Brain microvascular endothelial cell (primary cell): ENCODE results near the gene SYT3.

Source experiments
- DNase-seq: peaks from one replicate; pipeline ENCODE4 v3.0.0-alpha.2; 2020
- H3K27ac ChIP-seq: fragments of 250-450 bp; sonication (Bioruptor Pico); 2 replicates; pipeline ENCODE4 v1.5.1; 2020; ENCODE audit warnings: mild to moderate bottlenecking, moderate library complexity
- H3K27me3 ChIP-seq: fragments of 250-450 bp; sonication (Bioruptor Pico); replicated peaks from 2 replicates; pipeline ENCODE4 v1.5.1; 2020; ENCODE audit warnings: mild to moderate bottlenecking
- H3K36me3 ChIP-seq: fragments of 250-450 bp; sonication (Bioruptor Pico); replicated peaks from 2 replicates; pipeline ENCODE4 v1.5.1; 2020; ENCODE audit warnings: mild to moderate bottlenecking
- H3K4me3 ChIP-seq: 2 replicates; pipeline ENCODE4 v1.5.1; 2011; ENCODE audit warnings: low read depth, mild to moderate bottlenecking, control low read depth, low read length, moderate library complexity
- in situ Hi-C: cut with HindIII; loops from 2 replicates; pipeline ENCODE4 v1.10.0; 2017; ENCODE audit warnings: low sequenced_read_pairs, low pct_ligation_motif_present
- TF ChIP-seq, protein P1 (sequence below): IDR thresholded peaks from 2 replicates; pipeline ENCODE4 v1.5.1; 2011; ENCODE audit warnings: low read depth, mild to moderate bottlenecking, moderate library complexity, low read length, control low read depth, inconsistent platforms; ENCODE audit errors: missing control alignments

Gene SYT3, protein sequence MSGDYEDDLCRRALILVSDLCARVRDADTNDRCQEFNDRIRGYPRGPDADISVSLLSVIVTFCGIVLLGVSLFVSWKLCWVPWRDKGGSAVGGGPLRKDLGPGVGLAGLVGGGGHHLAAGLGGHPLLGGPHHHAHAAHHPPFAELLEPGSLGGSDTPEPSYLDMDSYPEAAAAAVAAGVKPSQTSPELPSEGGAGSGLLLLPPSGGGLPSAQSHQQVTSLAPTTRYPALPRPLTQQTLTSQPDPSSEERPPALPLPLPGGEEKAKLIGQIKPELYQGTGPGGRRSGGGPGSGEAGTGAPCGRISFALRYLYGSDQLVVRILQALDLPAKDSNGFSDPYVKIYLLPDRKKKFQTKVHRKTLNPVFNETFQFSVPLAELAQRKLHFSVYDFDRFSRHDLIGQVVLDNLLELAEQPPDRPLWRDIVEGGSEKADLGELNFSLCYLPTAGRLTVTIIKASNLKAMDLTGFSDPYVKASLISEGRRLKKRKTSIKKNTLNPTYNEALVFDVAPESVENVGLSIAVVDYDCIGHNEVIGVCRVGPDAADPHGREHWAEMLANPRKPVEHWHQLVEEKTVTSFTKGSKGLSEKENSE

DNA sequence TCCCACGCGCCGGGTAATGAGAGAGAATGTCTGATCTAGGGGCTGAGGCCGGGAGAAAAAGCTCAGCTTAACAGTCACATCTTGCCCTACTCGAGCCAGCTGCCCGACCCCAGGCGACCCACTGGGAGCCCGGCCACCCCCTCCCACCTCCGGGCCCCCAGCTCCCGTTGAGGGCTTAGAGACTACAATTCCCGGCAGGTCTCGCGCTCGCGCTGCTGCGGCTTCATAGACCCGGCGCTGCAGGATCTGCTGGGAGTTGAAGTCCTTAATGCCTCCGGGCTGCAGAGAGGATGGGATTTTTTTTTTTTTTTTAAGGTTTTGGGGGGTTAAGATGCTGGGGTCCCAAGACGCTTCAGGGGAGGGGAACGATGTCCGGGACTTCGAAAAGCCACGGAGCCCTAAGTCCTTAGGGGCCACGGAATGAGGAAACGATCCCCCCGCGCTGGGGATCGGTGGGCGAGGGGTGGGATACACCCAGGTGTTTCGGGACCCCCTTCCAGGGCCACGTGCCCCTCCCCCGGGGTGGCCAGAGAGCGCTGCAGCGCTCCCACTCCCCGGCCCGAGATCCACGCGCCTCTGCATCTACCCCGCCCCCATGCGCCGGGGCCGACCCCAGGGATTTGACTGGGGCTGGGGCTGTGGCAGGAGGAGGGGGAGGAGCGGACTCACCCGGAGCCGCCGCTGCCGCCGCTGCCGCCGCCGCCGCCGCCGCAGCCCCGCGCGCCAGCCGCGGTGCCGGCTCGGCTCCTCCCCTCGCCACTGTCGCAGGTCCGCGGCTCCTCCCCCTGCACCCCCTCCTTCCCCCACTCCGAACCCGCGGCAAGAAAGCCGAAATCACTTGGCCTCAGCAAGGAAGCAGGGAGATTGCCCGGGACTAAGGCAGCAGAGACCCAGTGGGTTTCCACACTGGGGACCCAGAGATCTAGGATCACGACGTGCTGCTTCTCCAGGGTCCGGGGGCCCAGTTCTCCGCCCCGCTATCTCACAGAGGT lies at the start of gene SYT3:
Gene SYT3, minus strand, starts transcription at position 761 of the 992 bp plus-strand sequence. CDS start 2,470 bp downstream, outside the sequence.
- peaks cover 24% of the 10 kb centered on the region for H3K27me3 ChIP-seq
- peak; percentile 29 for DNase-seq
- TF ChIP-seq, protein P1, sequence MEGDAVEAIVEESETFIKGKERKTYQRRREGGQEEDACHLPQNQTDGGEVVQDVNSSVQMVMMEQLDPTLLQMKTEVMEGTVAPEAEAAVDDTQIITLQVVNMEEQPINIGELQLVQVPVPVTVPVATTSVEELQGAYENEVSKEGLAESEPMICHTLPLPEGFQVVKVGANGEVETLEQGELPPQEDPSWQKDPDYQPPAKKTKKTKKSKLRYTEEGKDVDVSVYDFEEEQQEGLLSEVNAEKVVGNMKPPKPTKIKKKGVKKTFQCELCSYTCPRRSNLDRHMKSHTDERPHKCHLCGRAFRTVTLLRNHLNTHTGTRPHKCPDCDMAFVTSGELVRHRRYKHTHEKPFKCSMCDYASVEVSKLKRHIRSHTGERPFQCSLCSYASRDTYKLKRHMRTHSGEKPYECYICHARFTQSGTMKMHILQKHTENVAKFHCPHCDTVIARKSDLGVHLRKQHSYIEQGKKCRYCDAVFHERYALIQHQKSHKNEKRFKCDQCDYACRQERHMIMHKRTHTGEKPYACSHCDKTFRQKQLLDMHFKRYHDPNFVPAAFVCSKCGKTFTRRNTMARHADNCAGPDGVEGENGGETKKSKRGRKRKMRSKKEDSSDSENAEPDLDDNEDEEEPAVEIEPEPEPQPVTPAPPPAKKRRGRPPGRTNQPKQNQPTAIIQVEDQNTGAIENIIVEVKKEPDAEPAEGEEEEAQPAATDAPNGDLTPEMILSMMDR = no peak
- H3K27ac ChIP-seq = no peak within 1 kb of the TSS
- in situ Hi-C loops = no loop called here
- peak within 1 kb of the TSS; percentile 40 for H3K4me3 ChIP-seq
- no peaks in the 10 kb centered on the region for H3K36me3 ChIP-seq

- in situ Hi-C loops = no loop called here
- Histone ChIP-seq H3K36me3 (no peaks in the 10 kb centered on the region), H3K4me3 (no peak overlapping the region), H3K27me3 (peaks cover 6% of the 10 kb centered on the region), H3K27ac (no peak overlapping the region)
- TF ChIP-seq, protein P1 = no peak
- DNase-seq = no peak
These were observed 49.1 kb upstream of the SYT3 start for GRCh38 chr19:50688766-50689165.

DNA sequence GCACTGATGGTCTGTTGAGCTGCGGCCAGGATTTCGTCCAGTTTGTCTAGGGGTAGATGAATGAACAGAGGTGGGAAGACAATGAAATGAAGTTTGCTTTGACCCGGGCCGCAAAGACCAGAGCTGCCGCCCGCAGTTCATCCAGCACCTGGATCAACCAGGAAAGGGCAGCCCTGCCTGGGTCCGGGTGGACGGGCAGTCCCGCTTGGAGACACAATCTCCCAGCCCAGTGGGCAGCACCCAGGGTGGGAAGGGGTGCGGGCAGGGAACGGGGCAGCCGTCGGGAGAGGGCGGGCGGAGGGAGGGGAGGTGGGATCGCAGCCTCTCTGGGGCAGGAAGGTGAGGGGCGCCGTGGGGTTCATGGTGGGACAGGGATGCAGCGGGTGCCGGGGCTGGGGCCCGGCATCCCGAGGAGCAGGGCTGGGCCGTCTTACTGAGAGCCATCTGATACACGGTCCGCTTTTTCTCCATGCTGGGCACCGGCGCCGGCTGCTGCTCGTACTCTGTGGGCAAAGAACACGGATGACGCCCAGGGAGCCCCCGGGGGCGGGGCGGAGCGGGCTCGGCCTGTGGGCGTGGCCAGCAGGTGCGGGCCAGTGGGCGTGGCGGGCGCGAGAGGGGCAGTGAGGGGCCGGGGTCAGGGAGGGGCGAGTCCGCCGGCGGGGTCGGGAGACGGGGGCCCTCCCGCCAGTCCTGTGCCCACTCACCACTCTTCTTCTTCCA lies 46.8 kb upstream of the SYT3 start:
- H3K27ac ChIP-seq = no peak overlapping the region
- no peaks in the 10 kb centered on the region for H3K27me3 ChIP-seq
- H3K4me3 ChIP-seq = no peak overlapping the region
- no peak for DNase-seq
- TF ChIP-seq, protein P1 = no peak
- in situ Hi-C loops = no loop called here
- H3K36me3 ChIP-seq = no peaks in the 10 kb centered on the region

DNA sequence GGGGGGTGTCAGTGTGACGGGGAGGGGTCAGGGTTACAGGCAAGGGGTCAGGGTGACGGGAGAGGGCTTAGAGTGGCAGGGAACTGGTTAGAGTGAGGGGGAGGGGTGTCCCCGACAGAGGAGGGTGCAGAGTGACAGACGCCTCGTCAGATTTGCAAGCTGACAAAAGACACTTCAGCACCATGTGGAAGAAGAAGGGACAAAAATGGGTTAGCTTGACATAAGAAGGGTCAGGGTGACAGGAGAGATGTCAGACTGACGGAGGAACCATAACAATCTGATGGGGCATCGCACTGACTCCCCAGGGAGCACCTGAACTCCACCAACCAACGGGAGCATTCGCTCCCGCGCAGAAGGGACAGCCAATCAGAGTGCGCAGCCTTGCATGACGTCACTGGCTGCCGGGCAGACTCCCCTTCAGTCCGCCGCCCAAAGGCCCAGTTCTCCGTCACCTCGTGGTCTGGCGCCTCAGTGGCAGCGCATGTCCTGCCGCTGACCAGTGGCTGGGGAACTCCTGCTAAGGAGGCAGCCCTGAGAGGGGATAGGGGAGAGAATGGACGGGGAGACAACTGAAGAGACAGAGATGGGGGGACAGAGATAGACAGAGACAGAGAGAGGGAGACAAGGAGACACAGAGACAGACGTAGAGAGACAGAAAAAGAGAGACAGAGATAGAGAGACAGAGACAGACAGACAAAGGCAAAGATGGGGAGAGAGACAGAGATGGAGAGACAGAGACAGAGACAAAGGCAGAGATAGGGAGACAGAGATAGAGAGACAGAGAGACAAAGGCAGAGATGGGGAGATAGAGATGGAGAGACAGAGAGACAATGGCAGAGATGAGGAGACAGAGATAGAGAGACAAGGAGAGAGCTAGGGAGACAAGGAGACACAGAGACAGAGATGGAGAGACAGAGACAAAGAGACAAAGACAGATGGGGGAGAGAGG lies 39.8 kb upstream of the SYT3 start:
- Histone ChIP-seq H3K27ac (no peak overlapping the region), H3K36me3 (no peaks in the 10 kb centered on the region), H3K27me3 (no peaks in the 10 kb centered on the region), H3K4me3 (no peak overlapping the region)
- TF ChIP-seq, protein P1 = no peak
- peak; percentile 59 for DNase-seq
- in situ Hi-C loops = no loop called here

GRCh38 chr19:50678323-50678722 lies 38.6 kb upstream of the SYT3 start:
- no peaks in the 10 kb centered on the region for H3K27me3 ChIP-seq
- TF ChIP-seq, protein P1 = no peak
- no peak overlapping the region for H3K4me3 ChIP-seq
- no peak overlapping the region for H3K27ac ChIP-seq
- in situ Hi-C loops = no loop called here
- DNase-seq = no peak
- H3K36me3 ChIP-seq = no peaks in the 10 kb centered on the region
